Measurements from ENCODE around the gene KDM5A.

Gene KDM5A

GRCh38 chr12:272942-273341, 116.2 kb downstream of the KDM5A start:
- no peak for DNase-seq (ENCODE audit: low spot score)

DNA sequence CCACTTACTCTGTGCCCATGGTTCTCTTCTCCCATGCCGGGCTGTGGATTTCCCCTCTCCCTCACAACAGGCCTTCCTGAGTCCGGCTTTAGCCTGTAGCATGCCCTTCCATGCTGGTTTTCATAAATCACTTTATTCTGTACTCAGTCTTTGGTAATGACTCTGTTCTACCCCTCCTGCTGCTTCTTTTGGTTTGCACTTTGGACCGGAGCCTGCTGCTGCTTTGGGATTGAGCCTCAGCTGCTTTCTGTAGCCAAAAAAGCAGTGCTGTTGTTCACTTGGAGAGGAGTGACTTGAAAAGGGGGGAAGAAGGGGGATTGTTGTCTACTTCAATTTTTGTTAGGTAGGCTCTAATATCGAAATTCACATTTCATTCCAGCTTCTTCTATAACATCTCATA, 118.0 kb downstream of the KDM5A start:
- DNase-seq (ENCODE audit: low spot score) = peak; percentile 61

DNA sequence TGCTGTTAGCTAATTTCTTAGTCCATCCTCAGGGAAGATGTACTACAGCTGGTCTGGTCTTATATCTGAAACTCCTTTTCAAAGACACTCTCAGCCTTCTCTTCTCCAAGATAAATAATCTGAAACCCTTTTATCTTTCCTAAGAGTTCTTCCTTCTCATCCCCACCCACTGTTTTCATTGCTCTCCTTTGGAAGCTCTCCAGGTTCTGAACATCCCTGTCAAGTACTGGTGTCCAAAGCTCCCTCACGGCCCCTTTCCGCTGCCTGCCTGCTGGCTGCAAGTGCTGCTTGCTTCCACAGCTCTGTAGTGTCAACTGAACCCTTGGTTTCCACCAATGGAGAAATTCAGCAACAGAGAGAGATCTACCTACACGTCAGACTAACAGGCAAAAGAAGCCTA, 119.9 kb downstream of the KDM5A start:
- peak; percentile 25 for DNase-seq (ENCODE audit: low spot score)

GRCh38 chr12:268483-268840, 120.7 kb downstream of the KDM5A start:
- no peak for DNase-seq (ENCODE audit: low spot score)

- DNase-seq (ENCODE audit: low spot score) = peak; percentile 25
Measured at GRCh38 chr12:267581-268482, 121.3 kb downstream of the KDM5A start.

DNA sequence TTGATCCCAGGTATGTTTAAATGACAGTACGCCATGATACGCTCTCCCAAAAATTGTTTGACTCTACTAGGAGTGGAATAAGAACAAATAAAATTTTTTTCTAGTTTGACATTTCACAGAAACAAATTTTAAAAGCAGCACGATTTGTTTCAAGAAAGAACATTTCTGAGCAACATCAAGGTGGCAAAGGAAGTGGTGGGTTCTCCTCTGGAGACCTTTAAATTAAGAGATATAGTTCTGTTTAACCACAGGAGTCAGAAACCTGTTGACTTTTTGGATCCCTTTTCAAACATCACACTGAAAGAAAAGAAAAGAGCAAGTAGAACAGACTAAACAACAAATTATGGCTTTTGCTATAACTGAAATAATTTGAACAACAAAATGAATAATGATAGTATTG, 124.0 kb downstream of the KDM5A start:
- no peak for DNase-seq (ENCODE audit: low spot score)

GRCh38 chr12:264269-264668, 124.9 kb downstream of the KDM5A start:
- DNase-seq (ENCODE audit: low spot score) = no peak

DNA sequence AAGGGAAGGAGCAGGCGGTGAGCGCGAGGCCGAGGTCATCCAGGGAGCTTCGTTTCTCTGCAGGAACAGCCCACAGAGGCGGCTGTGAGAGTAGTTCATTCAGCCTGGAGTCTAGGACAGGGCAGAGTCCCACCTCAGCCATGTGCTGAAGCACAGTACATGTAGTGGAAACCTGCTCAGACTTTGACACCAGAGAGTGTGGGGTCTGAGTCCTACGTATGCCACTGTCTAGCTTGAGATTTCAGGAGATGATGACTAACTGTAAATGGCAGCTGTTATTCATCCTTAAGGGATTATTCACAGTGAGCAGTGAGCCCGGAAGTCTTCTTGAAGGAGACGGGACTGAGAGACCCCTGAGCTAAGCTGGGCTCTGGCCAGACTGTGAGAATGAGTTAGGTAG, 125.5 kb downstream of the KDM5A start:
- DNase-seq (ENCODE audit: low spot score) = no peak

- no peak for DNase-seq (ENCODE audit: low spot score)
Measured at GRCh38 chr12:262817-263216, 126.3 kb downstream of the KDM5A start, which contains the start of gene SLC6A13. TSS of gene SLC6A13 (minus strand) at chr12:262836. CDS start at chr12:260052, 2,784 bp downstream.

DNA sequence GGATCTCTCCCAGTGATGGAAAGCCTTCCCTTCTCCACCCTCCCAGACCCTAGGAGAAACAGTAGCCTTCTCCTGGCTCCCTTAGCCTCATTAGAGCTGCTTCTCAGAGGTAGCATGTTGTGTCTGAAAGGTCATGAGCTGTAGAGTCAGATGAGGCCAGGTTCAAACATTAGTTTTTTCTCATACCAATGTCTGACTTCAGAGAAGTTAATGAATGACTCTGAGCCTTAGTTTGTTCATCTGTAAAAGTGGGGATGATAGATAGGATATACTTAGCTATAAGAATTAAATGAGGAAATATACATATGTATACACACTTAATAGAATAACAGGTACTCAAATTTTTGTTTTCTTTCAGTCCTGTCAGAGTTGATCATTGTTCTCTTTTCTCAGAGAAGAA, 127.0 kb downstream of the KDM5A start:
- no peak for DNase-seq (ENCODE audit: low spot score)

DNA sequence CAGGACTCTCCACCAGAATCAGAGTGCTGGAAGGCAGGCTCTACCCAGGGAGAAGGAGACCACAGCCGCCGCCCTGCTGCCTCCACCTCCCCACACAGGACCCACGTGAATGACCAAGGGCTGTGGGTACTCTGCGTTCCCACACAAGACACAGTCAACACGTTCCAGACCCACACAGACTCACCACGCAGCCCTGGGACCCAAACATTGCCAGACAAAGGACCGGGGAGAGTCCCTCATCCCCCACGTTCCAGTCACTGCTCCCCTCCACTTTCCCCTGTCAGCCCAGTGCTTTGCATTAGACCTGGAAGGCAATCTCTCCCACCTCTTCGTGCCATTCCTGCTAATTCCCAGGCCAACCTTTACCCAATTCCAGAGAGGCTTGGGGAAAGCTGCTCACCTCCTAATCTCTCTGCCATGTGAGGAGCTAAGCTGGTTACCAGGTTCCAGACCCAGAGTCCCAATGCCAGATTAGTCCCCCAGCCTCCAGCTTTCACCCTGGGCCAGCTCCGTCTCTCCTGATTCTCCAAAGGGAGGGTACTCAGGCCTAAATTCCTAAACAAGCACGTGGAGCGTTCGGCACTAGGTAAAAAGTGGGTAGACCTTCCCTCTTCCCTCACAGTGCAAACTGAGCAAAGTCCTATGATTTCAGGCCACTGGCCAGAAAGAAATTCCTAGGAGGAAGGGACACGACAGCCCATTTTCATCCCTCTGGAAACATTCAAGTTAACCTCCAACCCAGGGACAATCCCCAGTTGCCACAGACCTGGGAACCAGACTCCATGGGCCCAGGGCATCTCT, 131.4 kb downstream of the KDM5A start:
- no peak for DNase-seq (ENCODE audit: low spot score)

DNA sequence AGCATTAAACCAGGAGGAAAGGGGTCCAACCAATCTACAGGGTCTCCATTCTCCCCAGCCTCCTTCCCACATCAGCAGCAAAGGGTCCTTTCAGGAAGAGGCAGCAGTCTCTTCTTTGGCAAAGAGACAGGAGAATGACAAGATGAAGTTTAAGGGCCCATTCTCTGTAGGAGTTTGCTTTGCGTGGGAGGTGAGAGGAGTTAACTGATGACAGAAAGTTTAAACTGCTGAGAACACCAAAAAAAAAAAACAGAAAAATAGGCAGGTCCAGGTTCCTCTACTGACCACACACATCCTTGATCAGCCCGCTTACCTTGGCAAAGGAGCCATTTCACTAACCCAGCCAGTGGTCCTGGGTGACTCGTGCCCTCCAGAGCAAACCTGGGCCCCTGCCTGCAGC, 132.2 kb downstream of the KDM5A start:
- DNase-seq (ENCODE audit: low spot score) = no peak

DNA sequence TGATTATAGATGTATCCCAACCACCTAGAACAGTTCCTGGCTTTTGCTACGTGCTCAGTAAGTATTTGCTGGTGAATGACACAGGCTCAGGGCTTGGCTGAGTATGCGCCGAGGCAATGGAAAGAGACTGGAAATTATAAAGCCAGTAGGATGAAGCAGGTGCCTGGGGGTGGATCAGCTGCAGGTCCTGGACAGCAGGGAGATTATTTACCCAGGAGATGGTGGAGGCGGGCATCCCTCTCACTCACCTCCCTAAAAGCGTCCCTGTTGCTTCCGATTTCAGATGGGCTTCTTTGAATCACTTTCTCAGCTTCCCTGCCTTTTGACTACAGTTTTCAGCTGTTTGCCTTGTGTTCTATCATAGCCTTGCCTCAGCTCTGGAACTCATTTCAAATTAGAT, 132.9 kb downstream of the KDM5A start:
- no peak for DNase-seq (ENCODE audit: low spot score)

DNA sequence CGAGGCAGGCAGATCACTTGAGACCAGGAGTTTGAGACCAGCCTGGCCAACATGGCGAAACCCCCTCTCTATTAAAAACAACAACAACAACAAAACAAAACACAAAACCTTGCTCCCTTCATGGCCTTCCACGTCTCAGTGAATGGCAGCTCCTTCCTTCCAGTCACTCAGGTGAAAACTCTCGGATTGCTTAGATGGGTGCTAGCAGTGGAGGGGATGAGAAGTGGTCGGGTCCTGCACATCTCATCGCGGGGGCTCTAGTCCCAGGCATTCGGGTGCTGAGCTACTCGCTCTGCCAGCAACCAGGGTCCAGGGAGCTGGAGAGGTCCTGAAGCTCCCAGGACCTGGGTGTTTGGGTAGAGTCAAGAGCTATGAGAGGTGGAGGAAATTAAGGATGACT, 134.2 kb downstream of the KDM5A start:
- DNase-seq (ENCODE audit: low spot score) = no peak

- no peak for DNase-seq (ENCODE audit: low spot score)
Measured at GRCh38 chr12:254039-254438, 135.1 kb downstream of the KDM5A start.

- no peak for DNase-seq (ENCODE audit: low spot score)
Measured at GRCh38 chr12:253116-253831, 135.8 kb downstream of the KDM5A start.

DNA sequence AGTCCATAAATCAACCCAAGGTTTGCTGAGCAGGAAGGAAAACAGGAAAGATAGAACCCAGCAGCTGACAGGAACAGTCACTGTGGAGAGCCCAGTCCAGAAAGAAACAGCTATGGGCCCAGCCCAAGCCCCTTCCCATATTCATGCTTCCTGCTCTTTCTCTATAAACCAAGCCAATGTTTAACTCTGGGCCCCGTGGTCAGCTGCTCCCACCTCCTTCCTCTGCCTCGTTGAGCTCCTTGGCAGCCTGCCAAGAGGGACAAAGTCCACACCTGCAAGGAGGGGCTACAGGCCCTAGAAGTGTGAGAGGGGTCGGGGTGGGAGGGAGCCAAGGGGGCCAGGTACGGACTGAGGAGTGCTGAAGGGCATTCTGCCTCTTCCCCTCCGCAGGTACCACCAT, 136.5 kb downstream of the KDM5A start:
- no peak for DNase-seq (ENCODE audit: low spot score)

GRCh38 chr12:247271-247670, 141.8 kb downstream of the KDM5A start:
- DNase-seq (ENCODE audit: low spot score) = no peak

DNA sequence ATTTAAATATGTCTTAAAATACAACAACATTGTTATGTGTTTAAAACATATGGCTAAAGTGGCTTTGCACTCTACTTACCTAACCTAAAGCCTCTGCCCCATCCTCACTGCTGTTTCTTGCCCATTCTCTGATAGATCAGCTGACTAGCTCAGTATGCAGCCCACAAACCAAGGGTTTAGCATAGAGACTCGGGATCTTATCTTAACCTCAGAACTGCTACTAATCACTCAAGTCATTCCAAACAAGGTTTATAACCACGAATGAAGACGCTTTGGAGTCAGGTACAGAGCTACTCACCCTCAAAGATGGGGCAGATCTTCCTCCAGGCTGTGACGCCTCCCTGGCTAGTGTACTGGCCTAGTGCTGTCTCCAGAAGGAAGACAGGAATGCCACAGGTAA, 145.7 kb downstream of the KDM5A start:
- no peak for DNase-seq (ENCODE audit: low spot score)

- no peak for DNase-seq (ENCODE audit: low spot score)
Measured at GRCh38 chr12:242496-242895, 146.6 kb downstream of the KDM5A start.

GRCh38 chr12:241266-241665, 147.9 kb downstream of the KDM5A start:
- DNase-seq (ENCODE audit: low spot score) = no peak

- no peak for DNase-seq (ENCODE audit: low spot score)
Measured at GRCh38 chr12:240566-240965, 148.6 kb downstream of the KDM5A start.
